Spinal cord (tissue), 10 donors: ENCODE results near the gene MTA3. TPM values are rescaled to one million over a fixed set of nuclear protein-coding genes. Genes with fewer than 3 reads are reported as not detected.
"Not testable (repeated sequence)": the region's sequence is repeated elsewhere in the genome, so short reads cannot be mapped to it uniquely, and the experiment has no call there.

Source experiments
- DNase-seq, 6 donors: peaks; one replicate each; pipeline versions ENCODE4 v3.0.0 to v3.0.0-alpha.2; 2013 to 2015; ENCODE audit warnings: low spot score in 6 of 6, low read depth in 4 of 6
- H3K27ac ChIP-seq: one replicate; pipeline ENCODE4 v1.5.1; 2013; ENCODE audit warnings: low read depth, low read length, control low read depth
- H3K27me3 ChIP-seq: one replicate; pipeline ENCODE4 v1.6.1; 2013; ENCODE audit warnings: low read length; ENCODE audit not compliant: control insufficient read depth, insufficient read depth
- H3K36me3 ChIP-seq: one replicate; pipeline ENCODE4 v1.6.1; 2013; ENCODE audit warnings: low read length; ENCODE audit not compliant: control insufficient read depth, insufficient read depth
- H3K4me1 ChIP-seq: one replicate; pipeline ENCODE4 v1.6.1; 2013; ENCODE audit warnings: low read length; ENCODE audit not compliant: control insufficient read depth, insufficient read depth
- H3K4me3 ChIP-seq: one replicate; pipeline ENCODE4 v1.5.1; 2013; ENCODE audit warnings: low read depth, low read length, control low read depth
- H3K9me3 ChIP-seq: one replicate; pipeline ENCODE4 v1.6.1; 2013; ENCODE audit warnings: low read length; ENCODE audit not compliant: control insufficient read depth, insufficient read depth
- WGBS: methylation state at CpG from one replicate; pipeline ENCODE4 v1.1.5; 2013; ENCODE audit warnings: missing lambda C conversion rate; ENCODE audit not compliant: insufficient coverage; 5-methylcytosine and 5-hydroxymethylcytosine counted together
- polyA plus RNA-seq, 2 donors: library from polyadenylated mRNA; unstranded; fragments of 120-200 nt; gene quantifications; one replicate each; pipeline ENCODE4 v1.2.1, GENCODE V29; 2013; ENCODE audit not compliant: insufficient read length in 2 of 2
- total RNA-seq, 2 donors: library from RNA; depleted of rRNA in 1 of 2; stranded (reverse); fragments of 120-200 nt in 1 of 2; fragments of >200 nt in 1 of 2; gene quantifications; one replicate each; pipeline versions ENCODE4 v1.2.3 to v1.2.4, GENCODE V29; 2013 to 2014
- donor health status: healthy.

MTA3 gene
- total and polyA plus RNA-seq, 4 donors, result 42.1 to 54.8 (median 52.7) TPM

DNA sequence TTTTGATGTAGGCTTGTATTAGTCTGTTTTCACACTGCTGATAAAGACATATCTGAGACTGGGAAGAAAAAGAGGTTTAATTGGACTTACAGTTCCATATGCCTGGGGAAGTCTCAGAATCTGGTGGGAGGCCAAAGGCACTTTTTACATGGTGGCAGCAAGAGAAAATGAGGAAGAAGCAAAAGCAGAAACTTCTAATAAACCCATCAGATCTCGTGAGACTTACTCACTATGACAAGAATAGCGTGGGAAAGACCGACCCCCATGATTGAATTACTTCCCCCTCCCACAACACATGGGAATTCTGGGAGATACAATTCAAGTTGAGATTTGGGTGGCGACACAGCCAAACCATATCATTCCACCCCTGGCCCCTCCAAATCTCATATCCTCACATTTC is 162.9 kb downstream of the MTA3 start:
- DNase-seq, H3K27me3 ChIP-seq, H3K4me1 ChIP-seq, H3K27ac ChIP-seq, H3K36me3 ChIP-seq, H3K4me3 ChIP-seq: not testable (repeated sequence)
- H3K9me3 ChIP-seq, result peaks cover 11% of the 10 kb centered on the region
- no CpG with 5 or more reads among the region's 4 CpGs for WGBS

DNA sequence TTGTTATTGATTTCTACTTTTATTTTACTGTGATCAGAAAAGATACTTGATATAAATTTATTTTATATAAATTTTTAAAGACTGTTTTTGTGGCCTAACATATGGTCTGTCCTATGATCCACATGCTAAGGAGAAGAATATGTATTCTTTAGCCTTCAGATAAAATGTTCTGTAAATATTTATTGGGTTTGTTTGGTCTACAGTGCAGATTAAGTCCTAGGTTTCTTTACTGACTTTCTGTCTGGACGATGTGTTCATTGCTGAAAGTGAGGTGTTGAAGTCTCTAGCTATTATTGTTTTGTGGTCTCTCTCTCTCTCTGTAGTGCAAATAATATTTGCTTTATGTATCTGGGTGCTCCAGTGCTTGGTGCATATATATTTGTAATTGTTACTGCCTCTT is 165.4 kb downstream of the MTA3 start:
- no peak for DNase-seq
- Histone ChIP-seq H3K4me1 (no peaks in the 10 kb centered on the region), H3K4me3 (no peak overlapping the region), H3K27ac (no peak overlapping the region), H3K9me3 (peaks cover 11% of the 10 kb centered on the region), H3K27me3 (no peaks in the 10 kb centered on the region), H3K36me3 (peaks cover 14% of the 10 kb centered on the region)
- WGBS, result no CpG with 5 or more reads among the region's 1 CpG

GRCh38 chr2:42736598-42737322 is 168.3 kb downstream of the MTA3 start:
- Histone ChIP-seq H3K27me3 (no peaks in the 10 kb centered on the region), H3K4me3 (no peak overlapping the region), H3K9me3 (peaks cover 5% of the 10 kb centered on the region), H3K27ac (no peak overlapping the region), H3K36me3 (peaks cover 18% of the 10 kb centered on the region), H3K4me1 (no peaks in the 10 kb centered on the region)
- DNase-seq, result no peak

DNA sequence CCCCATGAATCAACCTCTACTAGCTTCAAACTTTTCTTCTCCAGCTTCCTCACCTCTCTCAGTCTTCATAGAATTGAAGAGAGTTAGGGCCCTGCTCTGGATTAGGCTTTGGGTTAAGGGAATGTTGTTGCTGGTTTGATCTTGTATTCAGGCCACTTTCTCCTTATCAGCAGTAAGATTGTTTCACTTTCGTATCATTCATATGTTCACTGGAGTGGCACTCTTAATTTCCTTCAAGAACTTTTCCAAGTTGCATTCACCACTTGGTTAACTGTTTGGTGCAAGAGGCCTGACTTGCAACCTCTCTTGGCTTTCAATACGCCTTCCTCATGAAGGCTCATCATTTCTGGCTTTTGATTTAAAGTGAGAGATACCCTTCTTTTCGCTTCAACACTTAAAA is 172.7 kb downstream of the MTA3 start:
- H3K27me3 ChIP-seq, result no peaks in the 10 kb centered on the region
- WGBS, result no CpG with 5 or more reads among the region's 3 CpGs
- no peak overlapping the region for H3K27ac ChIP-seq
- H3K9me3 ChIP-seq, result peaks cover 1% of the 10 kb centered on the region
- H3K4me3 ChIP-seq, result no peak overlapping the region
- H3K36me3 ChIP-seq, result peaks cover 16% of the 10 kb centered on the region
- no peaks in the 10 kb centered on the region for H3K4me1 ChIP-seq
- no peak for DNase-seq

- Histone ChIP-seq H3K4me3 (no peak overlapping the region), H3K36me3 (peaks cover 11% of the 10 kb centered on the region), H3K27ac (no peak overlapping the region), H3K4me1 (no peaks in the 10 kb centered on the region), H3K9me3 (no peaks in the 10 kb centered on the region), H3K27me3 (no peaks in the 10 kb centered on the region)
- 63% methylated on average over 2 of the region's 2 CpGs for WGBS
- DNase-seq, result no peak
These were observed 174.6 kb downstream of the MTA3 start for GRCh38 chr2:42742740-42743658.

GRCh38 chr2:42743659-42743990 is 175.2 kb downstream of the MTA3 start:
- Histone ChIP-seq H3K36me3 (peaks cover 11% of the 10 kb centered on the region), H3K4me1 (no peaks in the 10 kb centered on the region), H3K4me3 (no peak overlapping the region), H3K27me3 (no peaks in the 10 kb centered on the region), H3K9me3 (no peaks in the 10 kb centered on the region), H3K27ac (no peak overlapping the region)
- no peak for DNase-seq
- 50% methylated on average over 1 of the region's 1 CpG for WGBS

DNA sequence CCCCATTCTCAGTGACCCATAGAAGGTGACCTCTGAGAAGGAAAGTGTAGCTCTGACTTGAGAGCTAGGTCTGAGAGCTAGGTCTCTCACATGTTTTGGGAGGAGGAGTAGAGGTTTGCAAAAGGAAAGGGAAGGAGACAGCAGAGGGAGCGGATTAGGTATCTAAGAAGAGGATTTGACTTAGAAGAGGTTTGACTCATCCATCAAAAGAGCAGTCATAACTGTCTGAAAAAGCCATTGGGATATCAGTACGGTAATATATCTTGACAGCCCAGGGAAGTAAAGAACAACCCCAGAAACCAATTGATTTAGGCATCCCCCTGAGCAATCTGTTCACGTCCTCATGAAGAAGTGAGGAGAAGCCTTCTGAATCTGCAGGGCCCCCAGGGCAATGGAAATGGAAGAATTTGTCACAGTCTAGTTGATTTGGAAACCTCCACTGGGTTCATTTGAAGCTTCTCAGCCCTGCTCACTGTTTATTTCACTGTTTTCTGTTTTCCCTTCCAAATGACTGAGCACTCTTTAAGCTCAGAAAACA is 176.2 kb downstream of the MTA3 start:
- Histone ChIP-seq H3K27ac (no peak overlapping the region), H3K36me3 (peaks cover 11% of the 10 kb centered on the region), H3K27me3 (no peaks in the 10 kb centered on the region), H3K4me1 (no peaks in the 10 kb centered on the region), H3K4me3 (no peak overlapping the region), H3K9me3 (no peaks in the 10 kb centered on the region)
- DNase-seq, result peak in 1 of 6 donors; percentile 69
- 75% methylated on average over 1 of the region's 3 CpGs for WGBS

DNA sequence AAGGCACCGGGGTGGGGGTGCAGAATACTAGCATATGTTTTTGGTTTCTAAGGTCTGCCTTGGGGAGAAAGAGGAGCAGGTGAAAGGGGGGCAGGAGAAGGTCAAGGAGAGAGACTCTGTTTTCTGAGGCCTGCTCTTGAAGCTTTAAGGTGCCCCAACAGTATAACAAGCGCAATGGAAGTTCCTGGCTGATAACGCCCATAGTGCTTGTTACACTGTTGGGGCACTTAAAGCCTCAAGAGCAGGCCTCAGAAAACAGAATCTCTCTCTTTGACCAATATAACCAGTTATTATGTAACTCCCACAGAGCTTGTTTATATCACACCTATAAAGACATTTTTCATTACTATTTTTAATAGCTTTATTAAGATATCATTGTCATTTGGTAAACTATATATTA is 179.0 kb downstream of the MTA3 start:
- Histone ChIP-seq H3K27me3 (no peaks in the 10 kb centered on the region), H3K27ac (no peak overlapping the region), H3K36me3 (peaks cover 6% of the 10 kb centered on the region), H3K4me1 (no peaks in the 10 kb centered on the region), H3K9me3 (no peaks in the 10 kb centered on the region), H3K4me3 (no peak overlapping the region)
- DNase-seq, result no peak
- 90% methylated on average over 1 of the region's 3 CpGs for WGBS

- no peak overlapping the region for H3K27ac ChIP-seq
- no peaks in the 10 kb centered on the region for H3K27me3 ChIP-seq
- H3K9me3 ChIP-seq, result no peaks in the 10 kb centered on the region
- WGBS, result 100% methylated on average over 1 of the region's 4 CpGs
- peaks cover 17% of the 10 kb centered on the region for H3K36me3 ChIP-seq
- DNase-seq, result no peak
- H3K4me1 ChIP-seq, result peaks cover 10% of the 10 kb centered on the region
- no peak overlapping the region for H3K4me3 ChIP-seq
These were observed 180.4 kb downstream of the MTA3 start for GRCh38 chr2:42748840-42749239.
